Astrocyte (in vitro differentiated cells and primary cell): Measurements from ENCODE around the gene HSPG2.

ENCODE experiments used
- EZH2 ChIP-seq: IDR thresholded peaks from 2 replicates; pipeline ENCODE4 v1.6.1; 2012; ENCODE audit warnings: mild to moderate bottlenecking, low read length, inconsistent platforms; ENCODE audit not compliant: insufficient read depth
- TF ChIP-seq, protein P1 (sequence below): IDR thresholded peaks from 2 replicates; pipeline ENCODE4 v1.5.1; 2011; ENCODE audit warnings: low read depth, mild to moderate bottlenecking, inconsistent platforms, low read length, moderate library complexity; ENCODE audit not compliant: insufficient read depth

- TF ChIP-seq, protein P1, sequence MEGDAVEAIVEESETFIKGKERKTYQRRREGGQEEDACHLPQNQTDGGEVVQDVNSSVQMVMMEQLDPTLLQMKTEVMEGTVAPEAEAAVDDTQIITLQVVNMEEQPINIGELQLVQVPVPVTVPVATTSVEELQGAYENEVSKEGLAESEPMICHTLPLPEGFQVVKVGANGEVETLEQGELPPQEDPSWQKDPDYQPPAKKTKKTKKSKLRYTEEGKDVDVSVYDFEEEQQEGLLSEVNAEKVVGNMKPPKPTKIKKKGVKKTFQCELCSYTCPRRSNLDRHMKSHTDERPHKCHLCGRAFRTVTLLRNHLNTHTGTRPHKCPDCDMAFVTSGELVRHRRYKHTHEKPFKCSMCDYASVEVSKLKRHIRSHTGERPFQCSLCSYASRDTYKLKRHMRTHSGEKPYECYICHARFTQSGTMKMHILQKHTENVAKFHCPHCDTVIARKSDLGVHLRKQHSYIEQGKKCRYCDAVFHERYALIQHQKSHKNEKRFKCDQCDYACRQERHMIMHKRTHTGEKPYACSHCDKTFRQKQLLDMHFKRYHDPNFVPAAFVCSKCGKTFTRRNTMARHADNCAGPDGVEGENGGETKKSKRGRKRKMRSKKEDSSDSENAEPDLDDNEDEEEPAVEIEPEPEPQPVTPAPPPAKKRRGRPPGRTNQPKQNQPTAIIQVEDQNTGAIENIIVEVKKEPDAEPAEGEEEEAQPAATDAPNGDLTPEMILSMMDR, result no peak
- no peak for TF ChIP-seq EZH2
These were observed 46.0 kb downstream of the HSPG2 start for GRCh38 chr1:21891081-21891480.
